Measurements from ENCODE around the gene RPS6KB2. TPM values are rescaled to one million over a fixed set of nuclear protein-coding genes. Genes with fewer than 3 reads are reported as not detected.

Gene RPS6KB2
- total and polyA plus RNA-seq, 2 of the 4 experiments (the other 2 are of a cell fraction): 50.7 to 58.4 TPM

- peaks cover 5% of the 10 kb centered on the region; the same call in 1 of the 2 replicates for H3K4me1 ChIP-seq (ENCODE audit: control insufficient read depth, insufficient read depth, low read length)
- H2BK20ac ChIP-seq (ENCODE audit: low read depth, low read length): no peak overlapping the region
- H3K9me1 ChIP-seq (ENCODE audit: insufficient read depth, low read length): no peaks in the 10 kb centered on the region
- intact Hi-C loops (cut with micrococcal nuclease): loop anchor here (5.0 kb wide), 1 partner anchor 61 kb away; the partner anchor contains the start of gene AIP
- H2AFZ ChIP-seq (replicated peaks; ENCODE audit: low read length, poor library complexity): peak overlapping the region; percentile 99
- peak overlapping the region; percentile 48; the same call in 1 of the 2 replicates for H3K9ac ChIP-seq (ENCODE audit: low read depth, low read length)
- ATAC-seq (ENCODE audit: low read depth) (peak; percentile 99), DNase-seq (peak; percentile 80)
- 0 out of 2 replicates have a peak overlapping the region, but pooled peaks have one; percentile 1 for H3K23ac ChIP-seq (ENCODE audit: low read depth, low read length)
- no peak overlapping the region for H3K56ac ChIP-seq (ENCODE audit: extremely low read depth, insufficient read depth, low read length)
- H3K18ac ChIP-seq (ENCODE audit: low read depth, low read length): no peak overlapping the region
- no peaks in the 10 kb centered on the region for H4K20me1 ChIP-seq (ENCODE audit: insufficient read depth, low read length)
- CTCF ChIA-PET: interaction anchor here (1.8 kb wide), 1 partner anchor 19 kb away, joined by 7 read pairs; the partner anchor contains the start of gene PPP1CA
- in situ Hi-C loops (cut with MboI; ENCODE audit: low sequenced_read_pairs): no loop called here
- POLR2A ChIA-PET (ENCODE audit: unreplicated experiment): no interaction called here
- H2AK9ac ChIP-seq (replicated peaks; ENCODE audit: low read depth, low read length, poor library complexity): peak overlapping the region; percentile 94
- no peak overlapping the region for H2BK15ac ChIP-seq (ENCODE audit: low read depth, low read length)
- no peaks in the 10 kb centered on the region for H3K9me3 ChIP-seq (ENCODE audit: control insufficient read depth, insufficient read depth, low read length)
- H3K4me3 ChIP-seq (ENCODE audit: insufficient read depth, low read depth, low read length): peak overlapping the region; percentile 55
- WGBS, 2 experiments (ENCODE audit: extremely low coverage in 2 of 2, insufficient read length in 1 of 2): 2% methylated on average over 81 of the region's 97 CpGs; no CpG with 5 or more reads in 1 of the 2 experiments
- TF ChIP-seq BHLHE40 (IDR thresholded peaks at IDR 0.05; ENCODE audit: low read depth, low read length) (0 out of 2 replicates have a peak, but pooled peaks have one; percentile 38), MAZ (IDR thresholded peaks at IDR 0.05; ENCODE audit: borderline replicate concordance, low read depth, low read length) (peak; percentile 54; the same call in 1 of the 2 replicates), POLR2A (IDR thresholded peaks at IDR 0.05; ENCODE audit: low read depth, low read length) (no peak; the same call in 1 of the 2 replicates), RAD21 (IDR thresholded peaks at IDR 0.05; ENCODE audit: low read length) (no peak), MXI1 (IDR thresholded peaks at IDR 0.05; ENCODE audit: borderline replicate concordance, low read depth, low read length) (peak; percentile 90)
- H2AK5ac ChIP-seq (ENCODE audit: low read depth, low read length): peak overlapping the region; percentile 73
- no peaks in the 10 kb centered on the region for H3K27me3 ChIP-seq (ENCODE audit: control insufficient read depth, insufficient read depth, low read length)
- H2BK120ac ChIP-seq (ENCODE audit: low read depth, low read length): no peak overlapping the region
- H3K14ac ChIP-seq (replicated peaks; ENCODE audit: low read depth, low read length): no peak overlapping the region
- H3K4ac ChIP-seq (ENCODE audit: low read depth, low read length): peak overlapping the region; percentile 48; the same call in 1 of the 2 replicates
- H3K79me1 ChIP-seq (ENCODE audit: low read depth in 1 of 2, low read length in 2 of 2): no peaks in the 10 kb centered on the region
- no peak overlapping the region for H4K5ac ChIP-seq (ENCODE audit: low read depth, low read length)
- H2BK5ac ChIP-seq (ENCODE audit: low read depth, low read length, poor library complexity, severe bottlenecking): no peak overlapping the region
- peak overlapping the region in 1 of 2 experiments; percentile 74; a peak in 2 of 4 replicates for H4K8ac ChIP-seq (ENCODE audit: low read depth in 2 of 2, low read length in 2 of 2)
- H3K4me2 ChIP-seq (ENCODE audit: low read depth, low read length): peak overlapping the region; percentile 72
- BruUV-seq (replicated peaks): no TSS peak
- H3K27ac ChIP-seq (ENCODE audit: insufficient read depth, low read length): peak overlapping the region; percentile 53; the same call in 1 of the 2 replicates
- dilution Hi-C loops (cut with HindIII; ENCODE audit: low sequenced_read_pairs, unreplicated experiment): no loop called here
- H3K36me3 ChIP-seq (ENCODE audit: control insufficient read depth, insufficient read depth, low read length): no peaks in the 10 kb centered on the region
- peak overlapping the region; percentile 26; the same call in 1 of the 2 replicates for H4K91ac ChIP-seq (ENCODE audit: insufficient read depth, low read depth, low read length)
Measured at GRCh38 chr11:67420646-67421429, 7.5 kb upstream of the RPS6KB2 start.
